ENCODE data around the gene CTSF.
"Not testable (repeated sequence)": the region's sequence is repeated elsewhere in the genome, so short reads cannot be mapped to it uniquely, and the experiment has no call there.

Gene CTSF

DNA sequence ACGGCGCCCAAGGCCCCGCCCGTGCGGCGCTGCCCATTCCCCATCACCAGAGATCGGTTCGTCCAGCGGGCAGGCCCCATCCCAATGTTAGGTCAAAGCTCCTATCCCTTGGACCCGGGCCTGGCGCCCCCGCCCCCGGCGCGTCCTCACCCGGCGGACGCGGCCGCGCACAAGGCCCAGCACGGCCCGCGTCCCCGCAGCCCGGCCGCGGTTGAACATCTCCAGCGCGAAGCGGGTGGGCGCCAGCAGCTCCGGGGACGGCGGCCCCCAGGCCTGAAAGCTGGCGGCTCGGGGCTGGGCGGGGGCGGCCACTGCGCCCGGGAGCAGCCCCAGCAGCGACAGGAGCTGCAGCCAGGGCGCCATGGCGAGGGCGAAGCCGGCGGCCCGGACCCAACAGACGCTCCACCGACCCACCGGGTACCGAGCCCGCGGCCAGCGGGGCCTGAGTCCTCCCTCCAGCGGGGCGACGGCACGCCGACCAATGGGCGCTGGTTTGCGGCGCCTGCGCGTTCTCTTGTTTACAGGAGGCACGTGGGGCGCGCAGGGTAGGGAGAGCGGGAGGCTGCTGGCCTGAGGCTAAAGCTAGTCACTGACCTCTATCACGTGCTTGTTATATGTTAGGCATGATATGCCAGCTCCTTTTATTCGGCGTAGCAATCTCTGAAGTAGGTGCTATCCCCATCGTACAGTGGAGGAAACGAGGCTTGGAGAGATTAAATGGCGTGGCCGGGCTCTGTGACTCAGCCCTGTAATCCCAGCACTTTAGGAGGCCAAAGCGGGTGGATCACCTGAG lies at the start of gene CTSF:
Gene CTSF (minus strand): TSS at position 483 of the 793 bp plus-strand sequence. CDS start 120 bp downstream, at position 363.
- DNase-seq (ENCODE audit: low spot score) = peak; percentile 85

- no peak for DNase-seq (ENCODE audit: low spot score)
These were observed 48.9 kb upstream of the CTSF start for GRCh38 chr11:66617155-66617834.

DNA sequence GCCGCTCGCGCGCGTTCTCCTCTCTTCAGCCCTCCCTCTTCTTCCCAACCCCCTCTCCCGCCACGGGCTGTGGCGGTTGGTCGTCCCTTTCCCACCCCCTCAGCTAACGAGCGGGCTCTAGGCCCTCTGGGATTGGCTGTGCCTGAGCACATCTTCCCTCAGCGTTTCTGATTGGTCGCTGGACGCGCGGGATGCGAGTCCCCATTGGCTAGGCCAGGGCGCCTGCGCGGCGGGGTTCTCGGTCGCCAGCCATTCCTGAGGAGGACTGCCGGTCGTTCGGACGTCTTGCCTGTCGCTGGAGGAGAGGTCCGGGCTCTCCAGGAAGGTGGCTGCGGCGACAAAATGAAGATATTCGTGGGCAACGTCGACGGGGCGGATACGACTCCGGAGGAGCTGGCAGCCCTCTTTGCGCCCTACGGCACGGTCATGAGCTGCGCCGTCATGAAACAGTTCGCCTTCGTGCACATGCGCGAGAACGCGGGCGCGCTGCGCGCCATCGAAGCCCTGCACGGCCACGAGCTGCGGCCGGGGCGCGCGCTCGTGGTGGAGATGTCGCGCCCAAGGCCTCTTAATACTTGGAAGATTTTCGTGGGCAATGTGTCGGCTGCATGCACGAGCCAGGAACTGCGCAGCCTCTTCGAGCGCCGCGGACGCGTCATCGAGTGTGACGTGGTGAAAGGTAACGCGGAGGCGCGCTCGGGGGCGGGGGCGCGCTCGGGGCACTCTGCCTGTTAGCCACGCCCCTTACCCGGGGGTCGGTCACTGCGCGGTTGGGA lies 48.2 kb upstream of the CTSF start, which contains the start of gene RBM14:
Gene RBM14 (plus strand): TSS at position 252 of the 776 bp plus-strand sequence. CDS start 91 bp downstream, at position 343.
- peak; percentile 99 for DNase-seq (ENCODE audit: low spot score)

GRCh38 chr11:66614073-66614472 lies 45.7 kb upstream of the CTSF start:
- DNase-seq (ENCODE audit: low spot score) = no peak

DNA sequence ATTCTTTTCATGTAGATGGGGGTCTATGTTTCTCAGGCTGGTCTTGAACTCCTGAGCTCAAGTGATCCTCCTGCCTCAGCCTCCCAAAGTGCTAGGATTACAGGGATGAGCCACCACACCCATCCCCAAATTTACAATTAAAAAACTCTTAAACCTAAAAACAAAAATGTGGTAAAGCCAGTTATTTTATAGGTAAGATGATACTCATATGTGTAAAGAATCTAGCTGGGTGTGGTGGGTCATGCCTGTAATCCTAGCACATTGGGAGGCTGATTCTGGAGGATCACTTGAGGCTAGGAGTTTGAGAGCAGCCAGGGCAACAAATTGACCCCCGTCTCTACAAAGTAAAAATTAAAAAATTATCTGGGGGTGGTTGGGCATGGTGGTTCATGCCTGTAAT lies 44.1 kb upstream of the CTSF start:
- no peak for DNase-seq (ENCODE audit: low spot score)

DNA sequence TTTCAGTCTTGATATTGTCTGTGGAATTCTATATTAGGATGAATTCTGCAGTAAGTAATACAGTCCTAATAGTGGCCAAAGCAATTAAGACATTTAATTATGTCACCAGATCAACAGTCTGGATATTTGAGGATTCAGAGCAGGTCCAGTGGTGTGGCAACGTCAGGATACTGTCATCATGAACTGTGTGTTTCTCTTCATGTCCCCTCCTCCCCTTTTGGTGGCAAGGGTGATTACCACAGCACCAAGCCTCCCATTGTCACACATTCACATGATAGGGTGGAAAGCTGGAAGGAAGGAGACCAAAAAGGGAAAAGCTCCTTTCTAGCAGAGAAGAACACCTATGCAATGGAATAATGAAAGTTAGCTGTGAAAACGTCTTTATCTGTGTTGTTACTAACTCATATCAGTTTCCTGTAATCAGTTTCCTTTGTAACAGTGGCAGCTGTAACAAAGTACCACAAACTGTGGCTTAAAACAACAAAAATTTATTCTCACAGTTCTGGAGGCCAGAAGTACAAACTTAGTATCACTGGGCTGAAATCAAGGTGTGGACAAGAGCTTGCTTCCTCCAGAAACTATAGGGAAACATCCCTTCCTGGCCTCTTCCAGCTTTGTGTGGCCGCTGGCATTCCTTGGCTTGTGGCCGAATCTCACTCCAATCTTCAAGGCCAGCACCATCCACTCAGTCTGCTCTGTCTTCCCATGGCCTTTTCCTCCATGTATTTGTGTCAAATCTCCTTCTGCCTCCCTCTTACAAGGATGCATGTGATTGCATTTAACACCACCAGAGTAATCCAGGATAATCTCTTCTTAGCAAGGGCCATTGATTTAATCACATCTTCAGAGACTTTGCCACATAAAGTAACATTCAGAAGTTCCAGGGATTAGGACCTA lies 41.6 kb upstream of the CTSF start:
- DNase-seq (ENCODE audit: low spot score) = no peak

- DNase-seq (ENCODE audit: low spot score) = peak; percentile 72
These were observed 38.9 kb upstream of the CTSF start for GRCh38 chr11:66607126-66607834.

DNA sequence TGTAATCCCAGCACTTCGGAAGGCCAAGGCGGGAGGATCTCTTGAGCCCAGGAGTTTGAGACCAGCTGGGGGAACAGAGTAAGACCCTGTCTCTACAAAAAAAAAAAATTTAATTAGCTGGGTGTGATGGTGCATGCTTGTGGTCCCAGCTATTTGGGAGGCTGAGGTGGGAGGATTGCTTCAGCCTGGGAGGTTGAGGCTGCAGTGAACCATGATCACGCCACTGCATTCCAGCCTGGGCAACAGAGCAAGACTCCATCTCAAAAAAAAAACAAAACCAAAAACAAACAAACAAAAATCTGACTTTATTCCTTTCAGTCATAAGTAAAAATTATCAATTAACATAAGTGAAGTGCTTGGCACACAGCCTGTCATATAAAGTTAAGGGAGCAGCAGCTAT lies 38.2 kb upstream of the CTSF start:
- not testable (repeated sequence) for DNase-seq (ENCODE audit: low spot score)

DNA sequence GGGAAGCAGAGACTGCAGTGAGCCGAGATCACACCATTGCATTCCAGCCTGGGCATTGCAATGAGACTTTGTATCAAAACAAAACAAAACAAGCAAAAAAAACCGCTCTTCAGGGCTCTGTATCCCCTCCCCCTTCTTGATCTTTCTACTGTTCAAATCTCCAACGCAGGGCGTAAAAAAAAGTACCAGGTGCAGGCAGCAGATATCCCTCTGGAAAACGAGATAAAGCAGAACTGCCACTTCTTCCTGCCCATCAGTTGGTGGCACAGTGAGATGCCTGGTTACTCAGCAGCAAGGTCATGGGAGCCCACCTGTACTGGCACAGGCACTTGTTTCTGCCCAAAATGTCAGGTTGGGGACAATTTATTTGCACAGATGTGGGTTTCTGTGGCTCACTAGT lies 35.7 kb upstream of the CTSF start:
- DNase-seq (ENCODE audit: low spot score) = no peak

GRCh38 chr11:66603072-66603471 lies 34.7 kb upstream of the CTSF start:
- no peak for DNase-seq (ENCODE audit: low spot score)

- DNase-seq (ENCODE audit: low spot score) = no peak
These were observed 32.3 kb upstream of the CTSF start for GRCh38 chr11:66600631-66601233.

GRCh38 chr11:66600219-66600618 lies 31.8 kb upstream of the CTSF start:
- DNase-seq (ENCODE audit: low spot score) = no peak

DNA sequence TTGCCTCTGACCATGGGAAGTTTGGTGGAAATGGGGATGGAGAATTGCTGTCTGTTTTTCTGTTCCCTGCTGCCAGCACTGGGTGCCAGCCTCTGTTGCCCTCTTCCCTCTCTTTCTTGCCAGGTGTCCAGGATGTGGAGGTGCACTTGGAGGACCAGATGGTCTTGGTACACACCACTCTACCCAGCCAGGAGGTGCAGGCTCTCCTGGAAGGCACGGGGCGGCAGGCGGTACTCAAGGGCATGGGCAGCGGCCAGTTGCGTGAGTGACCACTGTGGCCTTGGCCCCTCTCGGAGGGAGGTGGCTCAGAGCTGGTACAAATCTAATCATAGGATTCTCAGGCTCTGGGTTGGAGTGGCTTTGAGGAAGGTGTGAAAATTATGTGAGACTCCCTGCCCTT lies 30.6 kb upstream of the CTSF start:
- no peak for DNase-seq (ENCODE audit: low spot score)

GRCh38 chr11:66595245-66595904 lies 27.0 kb upstream of the CTSF start:
- peak; percentile 42 for DNase-seq (ENCODE audit: low spot score)

GRCh38 chr11:66593650-66594049 lies 25.2 kb upstream of the CTSF start:
- DNase-seq (ENCODE audit: low spot score) = no peak

DNA sequence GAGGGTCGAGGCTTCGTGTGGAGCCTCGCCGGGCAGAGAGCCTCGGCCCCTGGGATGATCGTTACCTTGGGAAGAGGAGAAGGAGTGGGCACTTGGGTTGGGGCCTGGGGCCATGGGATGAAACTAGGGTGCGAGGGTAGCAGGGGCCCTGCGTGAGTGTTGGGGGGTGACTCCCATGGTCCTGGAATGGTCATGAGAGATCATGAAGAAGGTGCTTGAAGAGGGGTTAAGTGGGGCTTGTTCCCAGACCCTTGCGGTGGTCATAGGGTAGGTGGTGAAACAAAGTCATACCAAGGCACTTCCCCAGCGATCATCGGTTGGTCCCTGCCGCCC lies 24.9 kb upstream of the CTSF start:
- no peak for DNase-seq (ENCODE audit: low spot score)

GRCh38 chr11:66592457-66593302 lies 24.3 kb upstream of the CTSF start, which contains the start of the genes CCDC87 and CCS:
Gene CCDC87 (minus strand): TSS chr11:66593063. CDS start chr11:66593015, 48 bp downstream.
Gene CCS (plus strand): TSS chr11:66593185. CDS start chr11:66593262, 77 bp downstream.
- DNase-seq (ENCODE audit: low spot score) = peak; percentile 95

DNA sequence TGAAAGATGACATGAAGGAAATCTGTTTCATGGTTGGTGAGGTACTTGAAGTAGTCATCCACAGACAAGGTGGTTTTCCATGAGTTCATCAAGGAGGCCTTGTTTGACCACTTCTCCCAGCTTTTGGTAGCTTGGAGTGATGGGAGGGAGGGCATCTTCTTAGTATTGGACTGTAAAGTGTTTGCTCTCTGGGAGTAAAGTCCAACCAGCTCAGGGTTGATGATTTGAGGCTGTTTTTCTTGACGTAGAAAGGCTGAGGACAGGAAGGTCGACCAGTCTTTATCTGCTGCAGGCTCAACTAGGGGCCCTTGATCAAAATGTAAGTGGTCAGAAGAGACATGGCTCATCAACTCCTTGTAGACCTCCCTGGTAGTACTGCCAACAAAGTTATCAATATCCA lies 22.8 kb upstream of the CTSF start:
- no peak for DNase-seq (ENCODE audit: low spot score)

Data from pons (tissue), 1 donor.